Measurements from ENCODE around the gene STX10.

STX10 gene

GRCh38 chr19:13099073-13099999 is 50.8 kb downstream of the STX10 start:
- peak; percentile 84 for DNase-seq

- peak; percentile 59 for DNase-seq
Measured at GRCh38 chr19:13098277-13099072, 51.7 kb downstream of the STX10 start.

GRCh38 chr19:13097463-13098258 is 52.5 kb downstream of the STX10 start:
- DNase-seq, result no peak

GRCh38 chr19:13097033-13097462 is 53.1 kb downstream of the STX10 start:
- peak; percentile 43 for DNase-seq

- no peak for DNase-seq
Measured at GRCh38 chr19:13095934-13096927, 53.9 kb downstream of the STX10 start.

- peak; percentile 29 for DNase-seq
Measured at GRCh38 chr19:13095393-13095784, 54.8 kb downstream of the STX10 start.

- DNase-seq, result peak; percentile 28
Measured at GRCh38 chr19:13094771-13095392, 55.3 kb downstream of the STX10 start.

GRCh38 chr19:13094106-13094504 is 56.1 kb downstream of the STX10 start:
- no peak for DNase-seq
